T-cell (primary cell): ENCODE results near the gene DNAI7. TPM values are rescaled to one million over a fixed set of nuclear protein-coding genes. Genes with fewer than 3 reads are reported as not detected.

Source experiments
- ATAC-seq, 4 experiments: fragments of 200-7000 bp in 3 of 4; fragments of 150-1000 bp in 1 of 4; cut with Tn5 transposase; replicated peaks in 1 of 4; 1 replicate in 3 of 4; 2 replicates in 1 of 4; pipeline ENCODE4 v1.10.0; 2021; ENCODE audit warnings: moderate library complexity in 3 of 4, mild to moderate bottlenecking in 2 of 4, moderate number of reproducible peaks in 1 of 4
- CTCF ChIA-PET, 2 donors: fragments of 300-600 bp; sonication (Branson Sonifier 250); formaldehyde crosslinking; loops; one replicate each; lab custom pipeline; 2022; ENCODE audit warnings: antibody characterized with exemption in 2 of 2; lab: Charles Lee
- POLR2A ChIA-PET, 2 donors: fragments of 300-600 bp; sonication (Branson Sonifier 250); formaldehyde crosslinking; loops; one replicate each; lab custom pipeline; 2022; ENCODE audit warnings: antibody characterized with exemption in 2 of 2; lab: Charles Lee
- DNase-seq, 35 experiments: peaks; one replicate each; pipeline versions ENCODE4 v3.0.0 to v3.0.0-alpha.2; 2013 to 2023
- H3K27ac ChIP-seq: one replicate; pipeline ENCODE4 v1.5.1; 2013; ENCODE audit warnings: low read length
- H3K27me3 ChIP-seq, 2 experiments: replicated peaks in 1 of 2; 1 replicate in 1 of 2; 2 replicates in 1 of 2; pipeline versions ENCODE4 v1.6.1 to v1.7.0; 2013; ENCODE audit warnings: low read length in 1 of 2, mixed read lengths in 1 of 2; ENCODE audit not compliant: control insufficient read depth in 2 of 2, insufficient read depth in 2 of 2; ENCODE audit errors: extremely low read depth in 1 of 2
- H3K36me3 ChIP-seq, 2 donors: 1 replicate in 1 of 2; 2 replicates in 1 of 2; pipeline versions ENCODE4 v1.6.1 to v1.7.0; 2013; ENCODE audit warnings: low read length in 1 of 2; ENCODE audit not compliant: control insufficient read depth in 2 of 2, insufficient read depth in 1 of 2; ENCODE audit errors: extremely low read depth in 1 of 2
- H3K4me1 ChIP-seq, 2 experiments: 1 replicate in 1 of 2; 2 replicates in 1 of 2; pipeline versions ENCODE4 v1.6.1 to v1.7.0; 2013; ENCODE audit warnings: low read length in 2 of 2, mixed read lengths in 1 of 2; ENCODE audit not compliant: insufficient read depth in 2 of 2, control insufficient read depth in 1 of 2; ENCODE audit errors: extremely low read depth in 1 of 2
- H3K4me3 ChIP-seq, 2 donors: 1 replicate in 1 of 2; 2 replicates in 1 of 2; pipeline versions ENCODE4 v1.5.1 to v1.7.0; 2013; ENCODE audit warnings: mild to moderate bottlenecking in 2 of 2, low read length in 1 of 2, moderate library complexity in 1 of 2; ENCODE audit not compliant: control insufficient read depth in 1 of 2; ENCODE audit errors: extremely low read depth in 1 of 2
- H3K9me3 ChIP-seq: 2 replicates; pipeline ENCODE4 v1.7.0; 2013
- H3K27ac Mint-ChIP-seq, 2 donors: one replicate each; pipeline ENCODE4 v1.8.0; 2020 to 2021; ENCODE audit warnings: mild to moderate bottlenecking in 2 of 2, mixed read lengths in 2 of 2
- H3K27me3 Mint-ChIP-seq, 2 donors: one replicate each; pipeline ENCODE4 v1.8.0; 2021 to 2022; ENCODE audit warnings: mixed read lengths in 2 of 2
- H3K36me3 Mint-ChIP-seq: one replicate; pipeline ENCODE4 v1.8.0; 2021; ENCODE audit warnings: mixed read lengths
- H3K4me1 Mint-ChIP-seq, 3 donors: one replicate each; pipeline ENCODE4 v1.8.0; 2020 to 2022; ENCODE audit warnings: mixed read lengths in 3 of 3, mild to moderate bottlenecking in 1 of 3
- H3K4me3 Mint-ChIP-seq, 3 donors: one replicate each; pipeline ENCODE4 v1.8.0; 2020 to 2022; ENCODE audit warnings: mild to moderate bottlenecking in 3 of 3, mixed read lengths in 3 of 3, moderate library complexity in 3 of 3
- H3K9me3 Mint-ChIP-seq, 3 donors: one replicate each; pipeline ENCODE4 v1.8.0; 2020 to 2022; ENCODE audit warnings: mixed read lengths in 3 of 3
- WGBS: methylation state at CpG from one replicate; pipeline ENCODE4 v1.1.5; 2013; ENCODE audit warnings: missing lambda C conversion rate; ENCODE audit not compliant: insufficient coverage; 5-methylcytosine and 5-hydroxymethylcytosine counted together
- total RNA-seq, 35 experiments: library from RNA in 6 of 35; stranded (reverse) in 6 of 35; fragments of 120-200 nt in 1 of 35; gene quantifications; one replicate each; pipeline versions ENCODE4 v1.2.1 to v1.2.4 and lab custom pipeline; 2013 to 2026

Gene DNAI7
- total RNA-seq, 5 donors from 2014 or later (not counting 1 experiment from before 2014, with no cell fraction given): 0.16 to 0.90 (median 0.30) TPM; not detected in 2

- no CpG with 5 or more reads among the region's 2 CpGs for WGBS
- H3K27me3 Mint-ChIP-seq: no peaks in the 10 kb centered on the region
- Histone ChIP-seq H3K9me3 (no peaks in the 10 kb centered on the region), H3K27ac (no peak overlapping the region), H3K36me3 (peaks cover under 1 to 33% of the 10 kb centered on the region in 2 donors), H3K27me3 (no peaks in the 10 kb centered on the region), H3K4me3 (no peak overlapping the region), H3K4me1 (peaks cover 0 to 2% of the 10 kb centered on the region in 2 experiments)
- H3K4me3 Mint-ChIP-seq: no peak overlapping the region
- H3K27ac Mint-ChIP-seq: no peak overlapping the region
- ATAC-seq (no peak), DNase-seq (no peak)
- peaks cover 22 to 35% (median 27%) of the 10 kb centered on the region in 3 donors for H3K4me1 Mint-ChIP-seq
- no peaks in the 10 kb centered on the region for H3K9me3 Mint-ChIP-seq
- H3K36me3 Mint-ChIP-seq: peaks cover 56% of the 10 kb centered on the region
- POLR2A ChIA-PET: no interaction called here
- CTCF ChIA-PET: no interaction called here
Measured at GRCh38 chr12:25074954-25075353, 120.0 kb downstream of the DNAI7 start.

- no peak overlapping the region for H3K27ac Mint-ChIP-seq
Measured at GRCh38 chr12:25074113-25074512, 120.8 kb downstream of the DNAI7 start.

GRCh38 chr12:25072906-25073650, 121.9 kb downstream of the DNAI7 start:
- H3K9me3 ChIP-seq: no peaks in the 10 kb centered on the region
- H3K27me3 ChIP-seq: no peaks in the 10 kb centered on the region
- Mint-ChIP-seq H3K36me3 (peaks cover 63% of the 10 kb centered on the region), H3K4me3 (no peak overlapping the region), H3K27ac (no peak overlapping the region), H3K27me3 (no peaks in the 10 kb centered on the region), H3K9me3 (no peaks in the 10 kb centered on the region), H3K4me1 (peaks cover 28 to 37% (median 34%) of the 10 kb centered on the region in 3 donors)
- no peak overlapping the region for H3K4me3 ChIP-seq
- no peak for ATAC-seq
- WGBS: no CpG with 5 or more reads among the region's 4 CpGs
- DNase-seq: no peak
- ChIA-PET CTCF (no interaction called here), POLR2A (no interaction called here)
- H3K4me1 ChIP-seq: peaks cover 0 to 2% of the 10 kb centered on the region in 2 experiments
- no peak overlapping the region for H3K27ac ChIP-seq
- H3K36me3 ChIP-seq: peaks cover 3 to 40% of the 10 kb centered on the region in 2 donors

More at GRCh38 chr12:25074113-25074512, 120.8 kb downstream of the DNAI7 start:
- Histone ChIP-seq H3K4me3 (no peak overlapping the region), H3K27me3 (no peaks in the 10 kb centered on the region), H3K36me3 (peaks cover 0 to 33% of the 10 kb centered on the region in 2 donors), H3K4me1 (peaks cover 0 to 2% of the 10 kb centered on the region in 2 experiments), H3K27ac (no peak overlapping the region), H3K9me3 (no peaks in the 10 kb centered on the region)
- H3K4me3 Mint-ChIP-seq: no peak overlapping the region
- peaks cover 58% of the 10 kb centered on the region for H3K36me3 Mint-ChIP-seq
- ATAC-seq (no peak), DNase-seq (no peak)
- H3K4me1 Mint-ChIP-seq: peaks cover 24 to 37% (median 31%) of the 10 kb centered on the region in 3 donors
- ChIA-PET POLR2A (no interaction called here), CTCF (no interaction called here)
- WGBS: 83% methylated on average over 2 of the region's 3 CpGs
- H3K27me3 Mint-ChIP-seq: no peaks in the 10 kb centered on the region
- H3K9me3 Mint-ChIP-seq: no peaks in the 10 kb centered on the region

- Mint-ChIP-seq H3K4me1 (peaks cover 32 to 35% (median 33%) of the 10 kb centered on the region in 3 donors), H3K36me3 (peaks cover 71% of the 10 kb centered on the region), H3K27me3 (no peaks in the 10 kb centered on the region), H3K9me3 (no peaks in the 10 kb centered on the region), H3K4me3 (no peak overlapping the region), H3K27ac (no peak overlapping the region)
- ChIA-PET CTCF (no interaction called here), POLR2A (interaction anchor here in 1 of 2 donors (0.8 kb wide), 1 partner anchor 11 kb away, joined by 4 read pairs; no protein-coding TSS in a partner anchor)
- ATAC-seq (no peak), DNase-seq (no peak)
- no CpG with 5 or more reads among the region's 1 CpG for WGBS
- Histone ChIP-seq H3K9me3 (no peaks in the 10 kb centered on the region), H3K27me3 (no peaks in the 10 kb centered on the region), H3K4me1 (peaks cover 0 to 2% of the 10 kb centered on the region in 2 experiments), H3K27ac (no peak overlapping the region), H3K4me3 (no peak overlapping the region), H3K36me3 (peaks cover 6 to 53% of the 10 kb centered on the region in 2 donors)
Measured at GRCh38 chr12:25071366-25071765, 123.6 kb downstream of the DNAI7 start.

GRCh38 chr12:25069224-25069623, 125.7 kb downstream of the DNAI7 start:
- POLR2A ChIA-PET: no interaction called here
- Histone ChIP-seq H3K4me1 (peaks cover 0 to 2% of the 10 kb centered on the region in 2 experiments), H3K27ac (no peak overlapping the region), H3K27me3 (no peaks in the 10 kb centered on the region), H3K4me3 (no peak overlapping the region), H3K36me3 (peaks cover 10 to 72% of the 10 kb centered on the region in 2 donors), H3K9me3 (no peaks in the 10 kb centered on the region)
- H3K36me3 Mint-ChIP-seq: peaks cover 77% of the 10 kb centered on the region
- no peak overlapping the region for H3K4me3 Mint-ChIP-seq
- H3K4me1 Mint-ChIP-seq: peaks cover 22 to 29% (median 24%) of the 10 kb centered on the region in 3 donors
- WGBS: no CpG with 5 or more reads among the region's 2 CpGs
- H3K9me3 Mint-ChIP-seq: no peaks in the 10 kb centered on the region
- peak overlapping the region in 1 of 2 donors; percentile 11 for H3K27ac Mint-ChIP-seq
- no peak for DNase-seq
- ATAC-seq: no peak
- CTCF ChIA-PET: no interaction called here
- no peaks in the 10 kb centered on the region for H3K27me3 Mint-ChIP-seq

GRCh38 chr12:25065035-25065434, 129.9 kb downstream of the DNAI7 start:
- peaks cover 63% of the 10 kb centered on the region for H3K36me3 Mint-ChIP-seq
- Histone ChIP-seq H3K36me3 (peaks cover 15 to 66% of the 10 kb centered on the region in 2 donors), H3K4me1 (peaks cover 0 to 4% of the 10 kb centered on the region in 2 experiments), H3K4me3 (no peak overlapping the region), H3K27me3 (no peaks in the 10 kb centered on the region), H3K27ac (no peak overlapping the region), H3K9me3 (no peaks in the 10 kb centered on the region)
- ChIA-PET CTCF (no interaction called here), POLR2A (no interaction called here)
- no peaks in the 10 kb centered on the region for H3K27me3 Mint-ChIP-seq
- no peak overlapping the region for H3K27ac Mint-ChIP-seq
- peaks cover 20 to 34% (median 31%) of the 10 kb centered on the region in 3 donors for H3K4me1 Mint-ChIP-seq
- no peak for DNase-seq
- no peaks in the 10 kb centered on the region for H3K9me3 Mint-ChIP-seq
- no CpG with 5 or more reads among the region's 2 CpGs for WGBS
- ATAC-seq: no peak
- no peak overlapping the region for H3K4me3 Mint-ChIP-seq
